ENCODE measurements around the gene C9orf57.
"Not testable (repeated sequence)": the region's sequence is repeated elsewhere in the genome, so short reads cannot be mapped to it uniquely, and the experiment has no call there.

The C9orf57 gene

DNA sequence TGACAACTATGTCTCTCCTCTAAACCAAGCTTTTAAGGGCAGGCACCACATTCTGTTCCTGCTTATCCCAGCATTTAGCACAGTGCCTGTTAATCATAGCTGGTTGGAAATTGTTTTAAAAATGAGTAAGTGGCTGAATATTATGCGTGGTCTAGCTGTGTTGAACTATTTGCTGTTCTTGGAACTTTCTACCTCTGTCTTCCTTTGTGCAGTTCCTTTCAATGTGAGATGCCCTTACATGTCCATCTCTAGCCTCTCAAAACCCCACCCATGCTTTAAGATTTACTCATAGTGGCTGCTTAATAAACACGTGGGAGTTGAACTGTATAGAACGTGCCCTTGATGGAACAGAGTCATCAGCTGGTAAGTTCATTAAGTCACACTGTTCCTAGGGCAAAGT lies 34.5 kb downstream of the C9orf57 start:
- no peak for DNase-seq

DNA sequence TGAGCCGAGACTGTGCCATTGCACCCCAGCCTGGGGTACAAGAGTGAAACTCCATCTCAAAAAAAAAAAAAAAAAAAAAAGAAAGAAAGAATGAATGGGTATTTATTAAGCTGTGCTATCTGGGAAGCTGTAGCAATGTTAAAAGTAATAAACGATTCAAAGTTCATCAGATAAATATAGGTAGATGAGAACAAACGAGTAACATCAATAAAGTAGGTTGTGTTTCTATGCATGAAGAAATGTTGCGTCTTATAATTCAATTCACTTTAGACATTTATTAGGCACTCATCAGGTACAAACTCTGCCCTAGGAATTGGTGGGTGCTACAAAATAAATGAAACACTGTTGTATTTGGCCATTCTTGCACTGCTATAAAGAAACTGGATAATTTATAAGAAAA lies 36.8 kb downstream of the C9orf57 start:
- no peak for DNase-seq

DNA sequence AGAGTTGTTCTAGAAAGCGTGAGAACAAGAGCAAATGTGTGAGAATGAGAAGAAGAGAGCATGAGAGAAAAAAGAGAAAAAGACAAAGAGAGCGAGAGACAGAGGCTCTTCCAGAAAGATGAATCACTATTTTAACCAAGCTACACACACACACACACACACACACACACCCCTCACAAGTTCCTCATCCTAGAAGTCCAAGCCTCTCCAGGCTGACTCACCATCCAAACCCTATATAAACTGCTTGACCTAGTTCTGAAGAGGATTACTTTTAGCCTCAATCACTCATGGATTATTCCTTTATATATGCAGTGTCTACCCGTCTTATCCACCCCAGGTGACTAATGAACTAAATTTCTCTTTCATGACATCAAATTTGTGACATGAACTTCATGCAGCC lies 37.6 kb downstream of the C9orf57 start:
- no peak for DNase-seq

DNA sequence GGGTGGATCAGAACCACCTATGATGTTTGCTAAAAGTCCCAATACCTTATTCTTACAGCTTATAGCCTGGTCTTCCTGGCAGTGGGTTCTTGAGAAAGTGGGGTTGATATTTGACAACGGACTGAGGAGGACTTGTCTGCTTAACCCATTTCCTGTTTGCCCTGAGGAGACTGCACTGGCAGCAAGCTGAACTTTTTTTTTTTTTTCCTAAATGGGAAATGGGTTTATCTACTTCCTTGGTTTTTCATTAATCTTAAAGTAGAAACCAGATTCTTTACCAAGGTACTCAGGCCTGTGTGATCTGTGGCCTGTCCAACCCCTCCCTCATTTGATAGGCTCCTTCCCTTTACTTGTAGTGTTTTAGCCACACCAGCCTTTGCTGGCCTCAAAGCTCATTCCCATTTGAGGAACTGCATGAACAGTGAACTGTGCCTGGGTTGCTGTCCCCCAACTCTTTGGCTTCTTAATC lies 47.1 kb downstream of the C9orf57 start:
- no peak for DNase-seq

DNA sequence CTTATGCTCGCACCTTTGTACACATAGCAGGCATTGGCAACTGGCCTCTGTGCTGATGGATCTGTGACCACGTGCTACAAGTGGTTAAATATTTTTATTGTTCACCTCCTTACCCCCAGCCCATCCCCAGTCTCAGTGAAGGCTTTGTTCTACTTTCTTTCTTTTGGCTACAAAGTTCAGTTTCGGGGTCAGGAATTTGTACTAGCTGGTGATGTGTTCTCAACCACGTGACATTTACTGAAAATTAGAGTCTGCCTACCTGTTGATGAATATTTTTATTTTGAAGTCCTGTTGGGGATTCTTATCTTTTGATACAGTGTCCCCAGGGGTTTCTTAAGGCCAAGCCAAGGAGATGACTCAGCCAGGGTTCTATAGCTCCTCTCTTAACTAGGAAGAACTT lies 47.8 kb downstream of the C9orf57 start:
- DNase-seq = no peak

DNA sequence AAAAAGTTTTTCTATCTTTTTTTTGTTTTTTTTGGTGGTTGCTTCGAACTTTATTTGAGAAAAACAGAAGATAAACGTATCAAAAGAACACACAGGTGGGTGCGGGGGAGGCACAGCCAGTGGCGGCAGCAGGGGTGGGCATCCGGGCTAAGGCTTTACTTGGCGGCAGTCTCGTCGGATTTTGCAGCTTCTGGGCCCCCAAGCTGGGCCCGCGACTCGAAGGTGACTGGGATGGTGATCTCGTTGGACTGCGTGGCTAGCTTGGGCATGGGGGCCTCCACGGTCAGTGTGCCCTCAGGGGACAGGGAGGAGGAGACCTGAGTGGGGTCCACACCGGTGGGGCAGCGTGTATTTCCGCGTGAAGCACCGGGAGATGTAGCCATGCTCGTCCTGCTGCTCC lies 52.7 kb downstream of the C9orf57 start:
- not testable (repeated sequence) for DNase-seq

DNA sequence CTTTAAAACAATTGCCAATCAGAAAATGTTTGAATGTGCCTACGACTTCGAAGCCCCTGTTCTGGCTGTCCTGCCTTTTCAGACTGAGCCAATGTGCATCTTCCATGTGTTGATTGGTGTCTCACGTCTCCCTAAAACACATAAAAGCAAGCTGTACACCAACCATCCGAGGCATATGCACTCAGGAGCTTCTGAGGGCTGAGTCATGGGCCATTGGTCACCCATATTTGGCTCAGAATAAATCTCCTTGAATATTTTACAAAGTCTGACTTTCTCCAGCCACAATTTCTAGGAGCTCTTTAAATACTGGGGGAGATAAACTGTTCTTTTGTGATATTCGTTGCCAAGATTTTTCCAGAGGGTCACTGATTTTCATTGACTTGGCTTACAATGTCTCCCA lies 53.9 kb downstream of the C9orf57 start:
- DNase-seq = no peak

DNA sequence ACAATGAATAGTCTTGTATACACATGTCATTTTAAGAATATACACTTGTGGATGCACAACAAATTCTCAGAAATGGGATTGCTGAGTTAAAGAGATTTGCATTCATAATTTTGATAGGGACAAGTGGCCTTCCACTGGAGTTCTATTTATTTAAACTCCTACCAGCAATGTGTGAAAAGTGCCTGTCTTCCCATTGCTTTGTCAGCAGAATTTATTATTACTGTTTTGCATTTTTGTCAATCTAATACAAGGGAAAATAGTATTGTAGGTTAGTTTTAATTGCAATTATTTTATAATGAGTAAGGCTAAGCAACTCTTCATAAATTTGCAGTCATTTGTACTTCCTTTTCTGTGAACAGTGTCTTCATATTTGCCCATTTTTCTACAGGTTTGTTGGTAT lies 55.0 kb downstream of the C9orf57 start:
- DNase-seq = no peak
